HEK293 (cell line): Measurements from ENCODE around the gene C1orf198.

Experiments used
- OSR2 ChIP-seq: fragments of 450-650 bp; formaldehyde crosslinking; IDR thresholded peaks from 2 replicates; pipeline ENCODE4 v1.5.1; 2016; ENCODE audit warnings: missing biosample characterization, missing genetic modification characterization
- SP3 ChIP-seq: fragments of 450-650 bp; formaldehyde crosslinking; IDR thresholded peaks from 2 replicates; pipeline ENCODE4 v1.5.1; 2016; ENCODE audit warnings: missing biosample characterization, missing genetic modification characterization
- TRIM28 ChIP-seq: IDR thresholded peaks from 2 replicates; pipeline ENCODE4 v1.6.1; 2011; ENCODE audit warnings: low read length, control low read depth, borderline replicate concordance
- TSHZ1 ChIP-seq: fragments of 450-650 bp; formaldehyde crosslinking; IDR thresholded peaks from 2 replicates; pipeline ENCODE4 v1.5.1; 2016; ENCODE audit warnings: missing biosample characterization, missing genetic modification characterization, borderline replicate concordance
- ZNF398 ChIP-seq: fragments of 450-650 bp; formaldehyde crosslinking; IDR thresholded peaks from 2 replicates; pipeline ENCODE4 v1.5.1; 2017; ENCODE audit warnings: missing biosample characterization, missing genetic modification characterization
- ZSCAN16 ChIP-seq: fragments of 450-650 bp; formaldehyde crosslinking; IDR thresholded peaks from 2 replicates; pipeline ENCODE4 v1.5.1; 2016; ENCODE audit warnings: missing biosample characterization, missing genetic modification characterization
- TF ChIP-seq, protein P1 (sequence below): fragments of 450-650 bp; formaldehyde crosslinking; IDR thresholded peaks from 2 replicates; pipeline ENCODE4 v1.5.1; 2016; ENCODE audit warnings: missing biosample characterization, missing genetic modification characterization

DNA sequence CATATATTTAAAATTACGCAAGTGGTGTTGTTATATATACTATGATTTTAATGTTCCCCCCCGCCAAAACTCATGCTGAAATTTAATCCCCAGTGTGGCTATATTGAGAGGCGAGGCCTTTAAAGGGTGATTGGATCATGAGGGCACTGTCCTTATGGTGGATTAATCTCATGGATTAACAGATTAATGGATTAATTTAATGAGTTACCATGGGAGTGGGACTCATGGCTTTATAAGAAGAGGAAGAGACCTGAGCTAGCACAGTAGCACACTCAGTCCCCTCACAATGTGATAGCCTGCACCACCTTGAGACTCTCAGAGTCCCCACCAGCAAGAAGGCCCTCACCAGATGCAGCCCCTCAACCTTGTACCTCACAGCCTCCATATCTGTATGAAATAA, 34.8 kb downstream of the C1orf198 start:
- TF ChIP-seq SP3 (tag by site-specific recombination) = no peak
- TF ChIP-seq, protein P1, sequence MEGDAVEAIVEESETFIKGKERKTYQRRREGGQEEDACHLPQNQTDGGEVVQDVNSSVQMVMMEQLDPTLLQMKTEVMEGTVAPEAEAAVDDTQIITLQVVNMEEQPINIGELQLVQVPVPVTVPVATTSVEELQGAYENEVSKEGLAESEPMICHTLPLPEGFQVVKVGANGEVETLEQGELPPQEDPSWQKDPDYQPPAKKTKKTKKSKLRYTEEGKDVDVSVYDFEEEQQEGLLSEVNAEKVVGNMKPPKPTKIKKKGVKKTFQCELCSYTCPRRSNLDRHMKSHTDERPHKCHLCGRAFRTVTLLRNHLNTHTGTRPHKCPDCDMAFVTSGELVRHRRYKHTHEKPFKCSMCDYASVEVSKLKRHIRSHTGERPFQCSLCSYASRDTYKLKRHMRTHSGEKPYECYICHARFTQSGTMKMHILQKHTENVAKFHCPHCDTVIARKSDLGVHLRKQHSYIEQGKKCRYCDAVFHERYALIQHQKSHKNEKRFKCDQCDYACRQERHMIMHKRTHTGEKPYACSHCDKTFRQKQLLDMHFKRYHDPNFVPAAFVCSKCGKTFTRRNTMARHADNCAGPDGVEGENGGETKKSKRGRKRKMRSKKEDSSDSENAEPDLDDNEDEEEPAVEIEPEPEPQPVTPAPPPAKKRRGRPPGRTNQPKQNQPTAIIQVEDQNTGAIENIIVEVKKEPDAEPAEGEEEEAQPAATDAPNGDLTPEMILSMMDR (tag by site-specific recombination) = no peak
- TF ChIP-seq OSR2 (tag by site-specific recombination) = no peak
- no peak for TF ChIP-seq ZNF398 (tag by site-specific recombination)
- no peak for TF ChIP-seq TSHZ1 (tag by site-specific recombination)
- no peak for TF ChIP-seq ZSCAN16 (tag by site-specific recombination)
- no peak for TF ChIP-seq TRIM28
